Loucy (cell line): ENCODE results near the gene SLC16A7.

Source experiments
- CTCF ChIP-seq: fragments of 200-600 bp; sonication (generic); conservative IDR thresholded peaks from 2 replicates; pipeline ENCODE4 v1.5.1; 2014; ENCODE audit warnings: mild to moderate bottlenecking, antibody characterized with exemption, low read length
- EZH2phosphoT487 ChIP-seq: fragments of 200-600 bp; IDR thresholded peaks from 2 replicates; pipeline ENCODE4 v1.6.1; 2018; ENCODE audit warnings: antibody characterized with exemption, mild to moderate bottlenecking, moderate library complexity, borderline replicate concordance

- TF ChIP-seq EZH2phosphoT487 (no peak), CTCF (no peak)
Observed at GRCh38 chr12:59715434-59715833, 119.6 kb downstream of the SLC16A7 start.
